Esophagus muscularis mucosa (tissue), 3 donors: ENCODE measurements around the gene KIF3B.

Source experiments
- POLR2AphosphoS5 ChIP-seq, 2 donors: sonication (generic); formaldehyde crosslinking; IDR thresholded peaks; one replicate each; pipeline ENCODE4 v1.6.1; 2017; ENCODE audit warnings: antibody characterized with exemption in 2 of 2
- TF ChIP-seq, protein P1 (sequence below), 3 experiments: fragments of 200-600 bp in 2 of 3; fragments of 450-650 bp in 1 of 3; sonication (generic) in 2 of 3; IDR thresholded peaks; one replicate each; pipeline ENCODE4 v1.5.1; 2017 to 2019; ENCODE audit warnings: antibody characterized with exemption in 3 of 3, mild to moderate bottlenecking in 2 of 3, moderate library complexity in 1 of 3

DNA sequence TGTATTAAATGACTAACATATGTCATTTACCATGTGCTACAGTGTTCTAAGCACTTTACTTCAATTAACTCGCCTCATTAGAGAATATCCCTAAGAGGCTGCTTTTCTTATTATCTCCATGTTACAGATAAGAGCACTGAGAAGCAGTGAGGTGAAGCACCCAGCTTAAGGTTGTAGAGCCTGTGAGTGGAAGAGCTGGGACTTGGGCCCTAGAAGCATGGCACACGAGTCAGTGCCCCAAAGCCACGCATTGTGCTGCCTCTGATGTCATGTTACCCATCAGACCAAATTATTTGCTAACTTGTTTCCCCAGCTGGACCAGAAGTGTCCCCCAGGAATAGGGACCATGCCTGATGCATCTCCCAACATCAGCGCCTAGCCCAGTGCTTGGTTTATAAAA is 35.6 kb upstream of the KIF3B start:
- TF ChIP-seq, protein P1, sequence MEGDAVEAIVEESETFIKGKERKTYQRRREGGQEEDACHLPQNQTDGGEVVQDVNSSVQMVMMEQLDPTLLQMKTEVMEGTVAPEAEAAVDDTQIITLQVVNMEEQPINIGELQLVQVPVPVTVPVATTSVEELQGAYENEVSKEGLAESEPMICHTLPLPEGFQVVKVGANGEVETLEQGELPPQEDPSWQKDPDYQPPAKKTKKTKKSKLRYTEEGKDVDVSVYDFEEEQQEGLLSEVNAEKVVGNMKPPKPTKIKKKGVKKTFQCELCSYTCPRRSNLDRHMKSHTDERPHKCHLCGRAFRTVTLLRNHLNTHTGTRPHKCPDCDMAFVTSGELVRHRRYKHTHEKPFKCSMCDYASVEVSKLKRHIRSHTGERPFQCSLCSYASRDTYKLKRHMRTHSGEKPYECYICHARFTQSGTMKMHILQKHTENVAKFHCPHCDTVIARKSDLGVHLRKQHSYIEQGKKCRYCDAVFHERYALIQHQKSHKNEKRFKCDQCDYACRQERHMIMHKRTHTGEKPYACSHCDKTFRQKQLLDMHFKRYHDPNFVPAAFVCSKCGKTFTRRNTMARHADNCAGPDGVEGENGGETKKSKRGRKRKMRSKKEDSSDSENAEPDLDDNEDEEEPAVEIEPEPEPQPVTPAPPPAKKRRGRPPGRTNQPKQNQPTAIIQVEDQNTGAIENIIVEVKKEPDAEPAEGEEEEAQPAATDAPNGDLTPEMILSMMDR (IDR thresholded peaks at IDR 0.05) = no peak
- TF ChIP-seq POLR2AphosphoS5 (IDR thresholded peaks at IDR 0.05) = no peak
